ENCODE measurements around the gene RCAN1.

RCAN1 gene

DNA sequence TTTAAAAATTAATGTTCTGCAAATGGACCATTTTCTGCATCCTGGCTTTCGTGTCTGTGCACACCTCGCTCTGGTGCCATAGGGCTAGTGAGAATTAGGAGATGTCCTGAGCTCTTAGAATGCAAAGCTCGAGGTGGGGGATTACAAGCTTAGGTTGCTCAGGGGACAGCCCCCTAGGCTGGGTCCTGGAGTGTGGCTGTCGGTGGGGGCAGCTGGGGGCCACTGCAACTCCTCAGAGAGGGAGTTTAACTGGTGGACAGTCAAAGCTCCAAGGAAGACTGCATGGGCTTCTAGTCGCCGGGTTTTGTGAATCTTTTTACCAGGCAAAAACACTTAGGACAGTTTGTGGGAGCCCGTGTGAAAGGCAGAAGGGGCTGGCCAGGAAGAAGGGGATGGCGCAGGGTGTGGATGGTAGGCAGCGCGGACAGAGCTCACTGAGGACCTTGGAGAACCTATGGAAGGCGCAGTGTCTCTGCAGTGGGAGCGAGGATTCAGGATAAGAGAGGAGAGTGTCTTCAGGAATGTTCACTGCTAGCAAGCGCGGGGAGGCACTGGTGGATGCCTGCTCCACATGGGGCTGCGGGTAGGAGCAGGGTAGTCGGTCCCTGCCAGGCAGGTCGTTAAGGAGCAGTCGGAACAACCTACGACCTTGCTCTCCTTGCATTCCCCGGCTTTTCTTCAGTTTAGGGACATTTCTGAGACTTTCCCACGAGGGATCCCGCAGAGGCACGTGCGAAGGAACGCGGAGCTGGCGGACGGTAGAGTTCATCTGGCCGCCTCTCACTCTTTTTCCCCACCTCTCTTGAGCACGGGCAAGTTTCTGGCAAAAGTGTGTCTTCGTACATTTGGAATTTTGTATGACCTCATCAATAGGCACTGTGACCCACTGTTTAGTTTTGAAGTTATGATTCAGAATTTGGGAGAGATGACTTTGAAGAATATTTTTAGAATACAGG lies 90.0 kb downstream of the RCAN1 start:
- peak; percentile 68 for DNase-seq
- TF ChIP-seq, protein P1, sequence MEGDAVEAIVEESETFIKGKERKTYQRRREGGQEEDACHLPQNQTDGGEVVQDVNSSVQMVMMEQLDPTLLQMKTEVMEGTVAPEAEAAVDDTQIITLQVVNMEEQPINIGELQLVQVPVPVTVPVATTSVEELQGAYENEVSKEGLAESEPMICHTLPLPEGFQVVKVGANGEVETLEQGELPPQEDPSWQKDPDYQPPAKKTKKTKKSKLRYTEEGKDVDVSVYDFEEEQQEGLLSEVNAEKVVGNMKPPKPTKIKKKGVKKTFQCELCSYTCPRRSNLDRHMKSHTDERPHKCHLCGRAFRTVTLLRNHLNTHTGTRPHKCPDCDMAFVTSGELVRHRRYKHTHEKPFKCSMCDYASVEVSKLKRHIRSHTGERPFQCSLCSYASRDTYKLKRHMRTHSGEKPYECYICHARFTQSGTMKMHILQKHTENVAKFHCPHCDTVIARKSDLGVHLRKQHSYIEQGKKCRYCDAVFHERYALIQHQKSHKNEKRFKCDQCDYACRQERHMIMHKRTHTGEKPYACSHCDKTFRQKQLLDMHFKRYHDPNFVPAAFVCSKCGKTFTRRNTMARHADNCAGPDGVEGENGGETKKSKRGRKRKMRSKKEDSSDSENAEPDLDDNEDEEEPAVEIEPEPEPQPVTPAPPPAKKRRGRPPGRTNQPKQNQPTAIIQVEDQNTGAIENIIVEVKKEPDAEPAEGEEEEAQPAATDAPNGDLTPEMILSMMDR (IDR thresholded peaks at IDR 0.05; ENCODE audit: low read depth, low read length), result no peak
- Histone ChIP-seq H3K36me3 (peaks cover 8% of the 10 kb centered on the region; the same call in 1 of the 2 replicates), H3K9me3 (ENCODE audit: severe bottlenecking) (no peaks in the 10 kb centered on the region), H3K4me3 (ENCODE audit: low read depth, low read length) (no peak overlapping the region), H3K27me3 (ENCODE audit: insufficient read depth, low read depth, severe bottlenecking) (no peaks in the 10 kb centered on the region), H3K27ac (no peak overlapping the region)

DNA sequence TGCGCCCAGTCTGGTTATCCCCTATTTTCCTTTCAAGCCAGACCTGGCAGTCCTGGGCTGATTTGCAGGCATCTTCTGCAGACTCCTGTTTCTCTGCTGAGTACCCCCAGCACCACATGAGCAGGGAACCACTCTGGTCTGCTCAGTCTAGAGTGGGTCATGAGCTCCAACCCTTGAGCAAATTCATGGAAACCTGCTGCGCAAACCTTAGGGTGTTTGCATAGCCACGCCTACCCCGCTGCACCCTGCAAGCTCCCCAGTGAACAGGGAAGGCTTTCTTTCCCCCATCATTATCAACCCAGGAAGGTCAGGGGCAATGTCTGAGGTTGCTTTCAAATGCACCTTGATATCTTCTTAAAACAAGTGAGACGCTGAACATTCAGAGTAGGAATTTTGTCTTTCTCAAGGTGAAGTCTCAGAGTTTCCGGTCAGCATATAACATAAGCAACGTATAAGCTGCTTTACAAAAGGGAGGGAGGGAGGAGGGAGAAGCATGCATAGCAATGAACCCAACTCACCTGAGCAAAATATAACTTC lies 91.8 kb downstream of the RCAN1 start:
- Histone ChIP-seq H3K9me3 (ENCODE audit: severe bottlenecking) (no peaks in the 10 kb centered on the region), H3K27ac (no peak overlapping the region), H3K4me3 (ENCODE audit: low read depth, low read length) (no peak overlapping the region), H3K27me3 (ENCODE audit: insufficient read depth, low read depth, severe bottlenecking) (no peaks in the 10 kb centered on the region), H3K36me3 (peaks cover 9% of the 10 kb centered on the region)
- TF ChIP-seq, protein P1 (IDR thresholded peaks at IDR 0.05; ENCODE audit: low read depth, low read length), result no peak
- no peak for DNase-seq

DNA sequence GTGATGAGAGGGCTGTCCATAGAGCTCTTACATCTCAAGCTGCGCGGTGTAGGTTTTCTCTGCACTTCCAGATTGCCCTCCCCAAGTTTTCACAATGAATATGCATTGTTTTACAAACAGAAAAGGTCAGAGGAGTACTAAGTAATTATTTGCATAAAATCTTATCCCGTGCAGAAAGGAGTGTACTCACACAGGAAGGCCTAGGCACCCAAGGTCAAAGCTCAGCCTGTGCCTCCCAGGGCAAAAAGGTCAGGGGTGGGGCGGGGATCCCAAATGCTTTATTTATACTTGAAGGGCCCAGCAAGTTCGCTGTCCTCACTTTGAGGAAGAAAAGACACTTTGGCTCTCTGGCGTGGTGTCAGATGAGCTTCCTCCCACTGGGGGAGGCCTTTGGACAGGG lies 92.6 kb downstream of the RCAN1 start:
- Histone ChIP-seq H3K27ac (no peak overlapping the region), H3K27me3 (ENCODE audit: insufficient read depth, low read depth, severe bottlenecking) (no peaks in the 10 kb centered on the region), H3K36me3 (peaks cover 14% of the 10 kb centered on the region), H3K9me3 (ENCODE audit: severe bottlenecking) (no peaks in the 10 kb centered on the region), H3K4me3 (ENCODE audit: low read depth, low read length) (no peak overlapping the region)
- TF ChIP-seq, protein P1 (IDR thresholded peaks at IDR 0.05; ENCODE audit: low read depth, low read length), result no peak
- DNase-seq, result no peak

DNA sequence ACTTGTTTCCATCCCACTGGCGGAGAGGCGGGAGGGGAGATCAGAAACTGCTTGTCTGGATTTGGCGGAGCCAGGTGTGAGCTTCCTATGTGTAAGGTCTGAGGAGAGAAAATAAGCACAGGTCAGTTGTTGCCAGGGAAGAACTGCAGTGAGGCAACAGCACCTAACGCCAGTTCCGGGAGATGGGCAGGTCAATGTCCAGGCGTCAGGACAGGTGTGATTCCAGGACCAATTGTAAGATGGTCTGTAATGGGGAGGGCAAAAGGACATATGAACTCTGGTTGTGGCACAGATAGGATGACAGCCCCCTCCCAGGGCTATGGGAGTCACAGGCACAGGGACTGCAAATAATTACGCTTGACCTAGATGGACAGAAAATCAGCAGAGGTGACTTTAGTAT lies 93.4 kb downstream of the RCAN1 start:
- TF ChIP-seq, protein P1 (IDR thresholded peaks at IDR 0.05; ENCODE audit: low read depth, low read length), result no peak
- H3K27me3 ChIP-seq (ENCODE audit: insufficient read depth, low read depth, severe bottlenecking), result no peaks in the 10 kb centered on the region
- H3K27ac ChIP-seq, result no peak overlapping the region
- H3K4me3 ChIP-seq (ENCODE audit: low read depth, low read length), result no peak overlapping the region
- no peaks in the 10 kb centered on the region for H3K9me3 ChIP-seq (ENCODE audit: severe bottlenecking)
- H3K36me3 ChIP-seq, result peaks cover 14% of the 10 kb centered on the region
- no peak for DNase-seq

DNA sequence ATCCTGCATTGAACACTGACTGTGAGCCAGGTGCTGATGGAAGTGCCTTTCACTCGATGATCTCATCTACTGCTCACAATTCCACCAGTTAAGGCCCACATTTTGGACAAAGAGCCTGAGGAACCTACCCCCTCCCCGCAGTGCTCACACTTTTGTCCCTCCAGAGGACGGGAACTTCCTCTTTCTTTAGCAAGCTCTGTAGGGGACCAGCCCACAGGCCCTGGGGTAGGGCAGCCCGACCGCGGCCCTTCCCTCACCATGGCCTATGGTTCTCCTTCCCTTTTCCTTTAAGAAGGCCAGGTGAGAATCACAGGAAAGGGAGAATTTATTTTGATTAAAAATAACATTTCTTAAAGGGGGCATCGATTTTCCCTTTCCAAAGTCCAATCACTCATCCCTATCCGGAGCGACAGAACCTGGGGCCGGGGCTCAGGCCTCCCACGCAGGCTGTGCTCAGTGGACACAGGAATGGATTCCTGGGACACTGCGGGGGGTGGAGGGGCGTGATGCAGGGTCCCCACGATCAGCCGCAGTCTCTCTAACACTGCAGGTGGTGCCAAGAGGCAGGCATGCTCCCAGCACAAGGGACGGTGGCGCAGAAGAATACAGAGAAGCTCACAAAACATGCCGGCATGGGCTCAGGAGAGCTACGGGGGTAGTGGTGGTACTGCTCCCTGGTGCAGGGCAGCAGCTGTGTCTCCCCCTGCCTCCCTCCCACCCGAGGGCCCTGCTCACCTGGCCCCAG lies 94.0 kb downstream of the RCAN1 start:
- H3K27ac ChIP-seq, result no peak overlapping the region
- H3K36me3 ChIP-seq, result peaks cover 14% of the 10 kb centered on the region
- TF ChIP-seq, protein P1 (IDR thresholded peaks at IDR 0.05; ENCODE audit: low read depth, low read length), result no peak
- no peak for DNase-seq
- no peaks in the 10 kb centered on the region for H3K27me3 ChIP-seq (ENCODE audit: insufficient read depth, low read depth, severe bottlenecking)
- H3K9me3 ChIP-seq (ENCODE audit: severe bottlenecking), result no peaks in the 10 kb centered on the region
- H3K4me3 ChIP-seq (ENCODE audit: low read depth, low read length), result no peak overlapping the region
